ENCODE data around the gene CRISP3.

- TF ChIP-seq SREBF2 (IDR thresholded peaks at IDR 0.05) (no peak), CTCF (IDR thresholded peaks at IDR 0.05) (no peak), RFX5 (IDR thresholded peaks at IDR 0.05) (no peak), TP53 (CRISPR knock-in tag; IDR thresholded peaks at IDR 0.05) (no peak), POLR2AphosphoS2 (conservative IDR thresholded peaks at IDR 0.05; ENCODE audit: low read length) (no peak), RCOR1 (IDR thresholded peaks at IDR 0.05; ENCODE audit: low read depth, low read length) (no peak), RAD21 (conservative IDR thresholded peaks at IDR 0.05 in 1 of 2, IDR thresholded peaks at IDR 0.05 in 1 of 2) (no peak), RNF2 (IDR thresholded peaks at IDR 0.05; ENCODE audit: borderline replicate concordance, low read depth) (no peak), CHD2 (IDR thresholded peaks at IDR 0.05; ENCODE audit: low read length, partially characterized antibody) (no peak), PBX3 (IDR thresholded peaks at IDR 0.05) (no peak)
These were observed 22.9 kb downstream of the CRISP3 start for GRCh38 chr6:49721297-49721696.

Measured in A549 (cell line).